GM18508 (cell line): Measurements from ENCODE around the gene ARMS2.

ENCODE experiments used
- ATAC-seq: cut with Tn5 transposase; IDR thresholded peaks from one replicate; pipeline ENCODE4 v1.9.1; 2021; ENCODE audit warnings: moderate number of reproducible peaks; ENCODE audit not compliant: insufficient read depth, unreplicated experiment

Gene ARMS2

GRCh38 chr10:122450353-122450990, 4.0 kb upstream of the ARMS2 start:
- ATAC-seq: no peak

- ATAC-seq: no peak
Observed at GRCh38 chr10:122454071-122454470, 382 bp upstream of the ARMS2 start.

- ATAC-seq: no peak
Observed at GRCh38 chr10:122455376-122456079, 1.1 kb downstream of the ARMS2 start.

GRCh38 chr10:122457934-122458333, 3.5 kb downstream of the ARMS2 start:
- ATAC-seq: no peak

GRCh38 chr10:122458693-122459092, 4.2 kb downstream of the ARMS2 start:
- no peak for ATAC-seq

GRCh38 chr10:122459561-122460273, 5.3 kb downstream of the ARMS2 start:
- ATAC-seq: no peak

- ATAC-seq: no peak
Observed at GRCh38 chr10:122460891-122461293, 6.4 kb downstream of the ARMS2 start.

GRCh38 chr10:122461367-122461728, 6.9 kb downstream of the ARMS2 start, which contains the start of gene HTRA1:
TSS of gene HTRA1 (plus strand) at chr10:122461553. CDS start at chr10:122461653, 100 bp downstream.
- ATAC-seq: no peak

- ATAC-seq: no peak
Observed at GRCh38 chr10:122461729-122462532, 7.5 kb downstream of the ARMS2 start.

GRCh38 chr10:122462533-122463465, 8.3 kb downstream of the ARMS2 start:
- ATAC-seq: no peak

GRCh38 chr10:122463466-122464249, 9.2 kb downstream of the ARMS2 start:
- no peak for ATAC-seq

GRCh38 chr10:122464250-122464510, 9.7 kb downstream of the ARMS2 start:
- ATAC-seq: no peak

- ATAC-seq: no peak
Observed at GRCh38 chr10:122464586-122464985, 10.1 kb downstream of the ARMS2 start.

GRCh38 chr10:122465401-122466040, 11.1 kb downstream of the ARMS2 start:
- ATAC-seq: no peak

GRCh38 chr10:122466951-122467381, 12.5 kb downstream of the ARMS2 start:
- ATAC-seq: no peak

- ATAC-seq: no peak
Observed at GRCh38 chr10:122467701-122468100, 13.2 kb downstream of the ARMS2 start.

- ATAC-seq: no peak
Observed at GRCh38 chr10:122468307-122468925, 14.0 kb downstream of the ARMS2 start.
